CD4-positive, alpha-beta T cell (primary cell): ENCODE measurements around the gene RGS14. TPM values are rescaled to one million over a fixed set of nuclear protein-coding genes. Genes with fewer than 3 reads are reported as not detected.
"Not testable (repeated sequence)": the region's sequence is repeated elsewhere in the genome, so short reads cannot be mapped to it uniquely, and the experiment has no call there.

ENCODE experiments used
- ATAC-seq: fragments of 200-7000 bp; cut with Tn5 transposase; one replicate; pipeline ENCODE4 v1.10.0; 2022; ENCODE audit warnings: mild to moderate bottlenecking; ENCODE audit not compliant: poor library complexity
- CTCF ChIA-PET: fragments of 350-600 bp; sonication (Branson Sonifier 250); formaldehyde crosslinking; loops from one replicate; lab custom pipeline; 2021; ENCODE audit warnings: antibody characterized with exemption, inconsistent platforms; lab: Charles Lee
- POLR2A ChIA-PET: fragments of 350-600 bp; sonication (Branson Sonifier 250); formaldehyde crosslinking; loops from one replicate; lab custom pipeline; 2021; ENCODE audit warnings: antibody characterized with exemption, inconsistent platforms; lab: Charles Lee
- DNase-seq, 14 experiments: peaks; one replicate each; pipeline ENCODE4 v3.0.0-alpha.2; 2013 to 2020; ENCODE audit warnings: mixed read lengths in 2 of 14
- H3K27ac ChIP-seq, 2 donors: one replicate each; pipeline versions ENCODE4 v1.5.1 to v1.7.0; 2013; ENCODE audit warnings: low read length in 2 of 2, low read depth in 1 of 2, mild to moderate bottlenecking in 1 of 2
- H3K27me3 ChIP-seq, 2 experiments: 1 replicate in 1 of 2; 2 replicates in 1 of 2; pipeline versions ENCODE4 v1.6.1 to v1.7.0; 2013; ENCODE audit warnings: low read length in 2 of 2, control low read depth in 1 of 2, mild to moderate bottlenecking in 1 of 2, moderate library complexity in 1 of 2; ENCODE audit not compliant: insufficient read depth in 2 of 2, control insufficient read depth in 1 of 2
- H3K36me3 ChIP-seq: one replicate; pipeline ENCODE4 v1.6.1; 2013; ENCODE audit warnings: low read length, control low read depth; ENCODE audit not compliant: insufficient read depth
- H3K4me1 ChIP-seq: one replicate; pipeline ENCODE4 v1.6.1; 2013; ENCODE audit warnings: low read length, control low read depth; ENCODE audit not compliant: insufficient read depth
- H3K4me3 ChIP-seq: one replicate; pipeline ENCODE4 v1.5.1; 2013; ENCODE audit warnings: mild to moderate bottlenecking, low read length, moderate library complexity
- H3K9me3 ChIP-seq, 2 experiments: 1 replicate in 1 of 2; 2 replicates in 1 of 2; pipeline versions ENCODE4 v1.6.1 to v1.7.0; 2013; ENCODE audit warnings: low read length in 2 of 2, mild to moderate bottlenecking in 2 of 2, control low read depth in 1 of 2, moderate library complexity in 1 of 2; ENCODE audit not compliant: control insufficient read depth in 1 of 2, insufficient read depth in 1 of 2
- H3K27ac Mint-ChIP-seq: one replicate; pipeline ENCODE4 v1.8.0; 2020; ENCODE audit warnings: mixed read lengths
- H3K27me3 Mint-ChIP-seq: one replicate; pipeline ENCODE4 v1.8.0; 2021; ENCODE audit warnings: mixed read lengths
- H3K36me3 Mint-ChIP-seq: one replicate; pipeline ENCODE4 v1.8.0; 2021; ENCODE audit warnings: low read depth, mixed read lengths
- H3K4me1 Mint-ChIP-seq: one replicate; pipeline ENCODE4 v1.8.0; 2021; ENCODE audit warnings: low read depth, mixed read lengths
- H3K4me3 Mint-ChIP-seq: one replicate; pipeline ENCODE4 v1.8.0; 2020; ENCODE audit warnings: mild to moderate bottlenecking, mixed read lengths
- H3K9me3 Mint-ChIP-seq: one replicate; pipeline ENCODE4 v1.8.0; 2020; ENCODE audit warnings: mixed read lengths
- CTCF ChIP-seq: fragments of 200-600 bp; IDR thresholded peaks from one replicate; pipeline ENCODE4 v1.8.0; 2022; ENCODE audit warnings: antibody characterized with exemption, mild to moderate bottlenecking
- intact Hi-C, 2 experiments: fragments of 100-400 bp; cut with DNase I in 1 of 2; cut with micrococcal nuclease in 1 of 2; formaldehyde crosslinking; loops; one replicate each; pipeline versions ENCODE4 v1.15.1 to v1.9.0; 2023 to 2025; cut with DNase I, micrococcal nuclease
- total RNA-seq, 174 experiments: library from RNA in 2 of 174; stranded (reverse) in 2 of 174; gene quantifications; one replicate each; pipeline ENCODE4 v1.2.3 and lab custom pipeline; 2021 to 2026

Gene RGS14
- total RNA-seq, 2 experiments from 2014 or later: 34.7 to 35.3 TPM

GRCh38 chr5:177373806-177374205, 16.1 kb downstream of the RGS14 start:
- Mint-ChIP-seq H3K27ac (peak overlapping the region; percentile 56), H3K27me3 (no peaks in the 10 kb centered on the region), H3K4me1 (peaks cover 64% of the 10 kb centered on the region), H3K9me3 (no peaks in the 10 kb centered on the region), H3K4me3 (peak overlapping the region; percentile 58), H3K36me3 (peaks cover 46% of the 10 kb centered on the region)
- Histone ChIP-seq H3K27me3 (no peaks in the 10 kb centered on the region), H3K4me3 (no peak overlapping the region), H3K36me3 (peaks cover 44% of the 10 kb centered on the region), H3K9me3 (no peaks in the 10 kb centered on the region), H3K4me1 (peaks cover 97% of the 10 kb centered on the region), H3K27ac (peak overlapping the region; percentile 62 to 73)
- intact Hi-C loops: no loop called here
- ATAC-seq: no peak
- no peak for TF ChIP-seq CTCF
- POLR2A ChIA-PET: interaction anchor here (0.8 to 6.4 kb wide), 6 partner anchors 9 to 116 kb away, joined by 3 to 51 read pairs (median 10); partner anchors contain the start of genes LMAN2 and RGS14
- CTCF ChIA-PET: interaction anchor here (4.7 to 6.2 kb wide), 2 partner anchors 16 to 30 kb away, joined by 47 to 60 read pairs; no protein-coding TSS in a partner anchor
- DNase-seq: no peak

- peak overlapping the region; percentile 62 to 73 for H3K27ac ChIP-seq
- POLR2A ChIA-PET: interaction anchor here (0.8 to 6.4 kb wide), 4 partner anchors 15 to 115 kb away, joined by 3 to 51 read pairs (median 10); partner anchors contain the start of genes LMAN2 and RGS14
- H3K9me3 Mint-ChIP-seq: no peaks in the 10 kb centered on the region
- no peaks in the 10 kb centered on the region for H3K27me3 Mint-ChIP-seq
- ATAC-seq (no peak), DNase-seq (no peak)
- peaks cover 40% of the 10 kb centered on the region for H3K36me3 ChIP-seq
- H3K4me3 ChIP-seq: no peak overlapping the region
- CTCF ChIA-PET: interaction anchor here (6.2 kb wide), 1 partner anchor 15 kb away, joined by 60 read pairs; no protein-coding TSS in a partner anchor
- intact Hi-C loops: no loop called here
- peak overlapping the region; percentile 56 for H3K27ac Mint-ChIP-seq
- H3K4me1 Mint-ChIP-seq: peaks cover 62% of the 10 kb centered on the region
- no peaks in the 10 kb centered on the region for H3K27me3 ChIP-seq
- H3K9me3 ChIP-seq: no peaks in the 10 kb centered on the region
- peak overlapping the region; percentile 58 for H3K4me3 Mint-ChIP-seq
- H3K36me3 Mint-ChIP-seq: peaks cover 42% of the 10 kb centered on the region
- TF ChIP-seq CTCF: no peak
- H3K4me1 ChIP-seq: peaks cover 97% of the 10 kb centered on the region
Measured at GRCh38 chr5:177374211-177374610, 16.5 kb downstream of the RGS14 start.

- peak overlapping the region; percentile 56 for H3K27ac Mint-ChIP-seq
- peaks cover 28% of the 10 kb centered on the region for H3K36me3 ChIP-seq
- peak overlapping the region; percentile 58 to 73 for H3K27ac ChIP-seq
- H3K9me3 Mint-ChIP-seq, H3K9me3 ChIP-seq, ATAC-seq, H3K4me3 Mint-ChIP-seq, H3K4me3 ChIP-seq, H3K27me3 ChIP-seq, intact Hi-C loops, DNase-seq, H3K27me3 Mint-ChIP-seq: not testable (repeated sequence)
- H3K36me3 Mint-ChIP-seq: peaks cover 30% of the 10 kb centered on the region
- POLR2A ChIA-PET: interaction anchor here (0.8 to 1.0 kb wide), 4 partner anchors 14 to 68 kb away, joined by 3 read pairs; no protein-coding TSS in a partner anchor
- CTCF ChIA-PET: interaction anchor here (1.0 kb wide), 1 partner anchor 15 kb away, joined by 3 read pairs; no protein-coding TSS in a partner anchor
- peaks cover 56% of the 10 kb centered on the region for H3K4me1 Mint-ChIP-seq
- peaks cover 93% of the 10 kb centered on the region for H3K4me1 ChIP-seq
Measured at GRCh38 chr5:177375516-177375915, 17.8 kb downstream of the RGS14 start.
